ENCODE results near the gene PIK3R4. TPM values are rescaled to one million over a fixed set of nuclear protein-coding genes. Genes with fewer than 3 reads are reported as not detected.

The PIK3R4 gene
- polyA plus RNA-seq, 1 of the 3 experiments (the other 2 are of a cell fraction): 27.2 TPM

DNA sequence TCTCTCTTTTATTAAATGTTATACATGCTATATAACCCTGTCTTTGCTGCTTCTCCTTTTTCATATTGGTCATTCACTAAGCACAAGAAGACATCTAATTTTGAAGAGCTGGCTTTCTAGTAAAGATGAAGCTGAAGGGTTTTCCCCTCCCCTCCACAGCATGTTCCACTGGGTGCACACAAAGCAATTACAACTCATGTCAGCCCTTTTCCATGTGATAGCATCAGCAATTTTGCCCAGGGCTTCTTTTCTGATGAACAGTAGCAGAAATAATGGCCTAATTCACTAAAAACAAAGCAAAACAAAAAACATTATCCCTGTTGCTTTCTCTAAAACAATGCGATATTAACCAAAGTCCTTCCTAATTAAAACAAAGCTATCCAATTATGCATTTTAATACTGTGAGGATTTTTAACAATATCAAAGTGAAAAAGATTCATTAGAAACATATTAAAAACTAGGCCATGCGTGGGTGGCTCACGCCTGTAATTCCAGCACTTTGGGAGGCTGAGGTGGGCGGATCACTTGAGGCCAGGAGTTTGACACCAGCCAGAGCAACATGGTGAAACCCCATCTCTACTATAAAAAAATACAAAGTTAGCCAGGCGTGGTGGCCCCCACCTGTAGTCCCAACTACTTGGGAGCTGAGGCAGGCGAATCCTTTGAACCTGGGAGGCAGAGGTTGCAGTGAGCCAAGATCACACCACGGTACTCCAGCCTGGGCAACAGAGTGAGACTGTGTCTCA, 12.2 kb upstream of the PIK3R4 start:
- Histone ChIP-seq H3K27ac (ENCODE audit: low read depth in 2 of 2, low read length in 1 of 2) (peak overlapping the region in 1 of 2 experiments; percentile 64; a peak in 1 of 4 replicates), H4K20me1 (ENCODE audit: insufficient read depth) (no peaks in the 10 kb centered on the region), H3K4me3 (ENCODE audit: low read depth in 2 of 2, low read length in 1 of 2) (no peak overlapping the region), H3K9ac (no peak overlapping the region), H3K4me2 (no peak overlapping the region), H3K27me3 (ENCODE audit: insufficient read depth) (0 out of 2 replicates have a peak, but pooled peaks cover 5% of the 10 kb centered on the region), H3K36me3 (replicated peaks in 1 of 2; ENCODE audit: control insufficient read depth in 1 of 2, insufficient read depth in 2 of 2, low read length in 1 of 2) (no peaks in the 10 kb centered on the region), H3F3A (replicated peaks; ENCODE audit: insufficient read depth) (no peaks in the 10 kb centered on the region), H3K4me1 (ENCODE audit: control insufficient read depth in 1 of 2, insufficient read depth in 2 of 2, low read depth in 1 of 2, low read length in 1 of 2) (no peaks in the 10 kb centered on the region; a peak in 1 of 4 replicates), H3K9me2 (no peaks in the 10 kb centered on the region), H3K79me2 (ENCODE audit: insufficient read depth) (no peaks in the 10 kb centered on the region), H2AFZ (ENCODE audit: low read depth) (no peak overlapping the region), H3K9me3 (no peaks in the 10 kb centered on the region)
- POLR2A ChIA-PET: no interaction called here
- TF ChIP-seq NRF1 (IDR thresholded peaks at IDR 0.05; ENCODE audit: low read depth, low read length) (no peak), ELF1 (IDR thresholded peaks at IDR 0.05) (no peak), EP300 (IDR thresholded peaks at IDR 0.05; ENCODE audit: borderline replicate concordance in 1 of 2, low read depth in 1 of 2, low read length in 1 of 2) (peak in 1 of 2 experiments; percentile 61; a peak in 1 of 4 replicates), RCOR1 (IDR thresholded peaks at IDR 0.05; ENCODE audit: low read length) (peak; percentile 58; the same call in 1 of the 2 replicates), GATA2 (CRISPR knock-in tag; IDR thresholded peaks at IDR 0.05) (peak; percentile 75), MXI1 (IDR thresholded peaks at IDR 0.05; ENCODE audit: low read depth, low read length) (peak; percentile 45; the same call in 1 of the 2 replicates), CHD2 (IDR thresholded peaks at IDR 0.05; ENCODE audit: low read length, partially characterized antibody) (peak; percentile 58)
- DNase-seq: peak; percentile 79
- 53% methylated on average over 7 of the region's 7 CpGs for WGBS (ENCODE audit: low lambda C conversion rate)
- CTCF ChIA-PET: interaction anchor here (0.6 to 5.5 kb wide), 17 partner anchors 9 to 278 kb away, joined by 3 to 112 read pairs (median 4); partner anchors contain the start of gene ATP2C1

DNA sequence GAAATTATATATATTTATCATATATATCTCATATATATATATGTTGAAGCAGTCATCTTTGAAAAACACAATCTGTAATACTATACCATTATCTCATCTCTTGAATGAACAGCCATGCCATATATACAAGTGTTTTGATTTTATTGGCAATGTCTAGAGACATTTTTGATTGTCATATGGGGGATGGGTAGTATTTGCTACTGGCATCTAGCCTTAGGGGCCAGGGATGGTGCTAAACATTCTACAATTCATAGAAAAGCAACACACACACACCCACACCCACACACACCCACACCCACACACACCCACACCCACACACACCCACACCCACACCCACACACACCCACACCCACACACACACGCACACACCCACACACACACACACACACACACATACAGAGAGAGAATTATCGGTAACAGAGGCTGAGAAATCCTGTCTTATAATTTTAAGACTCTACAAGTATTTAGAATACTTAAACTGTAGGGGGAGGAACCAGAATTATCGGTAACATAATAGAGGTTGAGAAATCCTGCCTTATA, 11.1 kb upstream of the PIK3R4 start:
- no peak for TF ChIP-seq EP300 (IDR thresholded peaks at IDR 0.05; ENCODE audit: borderline replicate concordance in 1 of 2, low read depth in 1 of 2, low read length in 1 of 2)
- TF ChIP-seq RAD21 (IDR thresholded peaks at IDR 0.05; ENCODE audit: low read length): no peak
- no peak for TF ChIP-seq NFIC (IDR thresholded peaks at IDR 0.05; ENCODE audit: borderline replicate concordance)
- TF ChIP-seq SMC3 (IDR thresholded peaks at IDR 0.05; ENCODE audit: low read depth, low read length): no peak
- TF ChIP-seq FOSL2 (IDR thresholded peaks at IDR 0.05; ENCODE audit: borderline replicate concordance, low read depth): no peak
- TF ChIP-seq ELF1 (IDR thresholded peaks at IDR 0.05): no peak
- no peak for TF ChIP-seq CHD2 (IDR thresholded peaks at IDR 0.05; ENCODE audit: low read length, partially characterized antibody)
- ChIA-PET POLR2A (no interaction called here), CTCF (interaction anchor here (1.3 to 5.5 kb wide), 5 partner anchors 13 to 136 kb away, joined by 3 to 112 read pairs (median 5); partner anchors contain the start of gene ATP2C1)
- H3K9ac ChIP-seq: no peak overlapping the region
- H3K9me2 ChIP-seq: no peaks in the 10 kb centered on the region
- no peak overlapping the region for H2AFZ ChIP-seq (ENCODE audit: low read depth)
- 83% methylated on average over 3 of the region's 3 CpGs for whole genome bisulfite sequencing (ENCODE audit: low lambda C conversion rate)
- DNase-seq: no peak
- no peak overlapping the region for H3K27ac ChIP-seq (ENCODE audit: low read depth in 2 of 2, low read length in 1 of 2)
- H3K4me2 ChIP-seq: no peak overlapping the region
- H3K27me3 ChIP-seq (ENCODE audit: insufficient read depth): no peaks in the 10 kb centered on the region
- H3K4me1 ChIP-seq (ENCODE audit: control insufficient read depth in 1 of 2, insufficient read depth in 2 of 2, low read depth in 1 of 2, low read length in 1 of 2): no peaks in the 10 kb centered on the region; a peak in 1 of 4 replicates
- H3F3A ChIP-seq (replicated peaks; ENCODE audit: insufficient read depth): no peaks in the 10 kb centered on the region
- no peaks in the 10 kb centered on the region for H3K36me3 ChIP-seq (replicated peaks in 1 of 2; ENCODE audit: control insufficient read depth in 1 of 2, insufficient read depth in 2 of 2, low read length in 1 of 2)
- H3K9me3 ChIP-seq: no peaks in the 10 kb centered on the region
- H3K79me2 ChIP-seq (ENCODE audit: insufficient read depth): no peaks in the 10 kb centered on the region
- no peaks in the 10 kb centered on the region for H4K20me1 ChIP-seq (ENCODE audit: insufficient read depth)
- H3K4me3 ChIP-seq (ENCODE audit: low read depth in 2 of 2, low read length in 1 of 2): no peak overlapping the region
